Effector CD4-positive, alpha-beta T cell (primary cell): Measurements from ENCODE around the gene ZC3H11A.
"Not testable (repeated sequence)": the region's sequence is repeated elsewhere in the genome, so short reads cannot be mapped to it uniquely, and the experiment has no call there.

Experiments
- DNase-seq: peaks from one replicate; pipeline ENCODE4 v3.0.0-alpha.2; 2020

The ZC3H11A gene

GRCh38 chr1:203789966-203790365, 5.5 kb upstream of the ZC3H11A start:
- DNase-seq, result no peak

GRCh38 chr1:203791498-203791897, 3.9 kb upstream of the ZC3H11A start:
- DNase-seq, result no peak

- DNase-seq, result no peak
These were observed 2.9 kb upstream of the ZC3H11A start for GRCh38 chr1:203792486-203792885.

GRCh38 chr1:203793561-203793960, 1.9 kb upstream of the ZC3H11A start:
- DNase-seq, result not testable (repeated sequence)

- no peak for DNase-seq
These were observed 521 bp upstream of the ZC3H11A start for GRCh38 chr1:203794764-203795440.

- DNase-seq, result no peak
These were observed 798 bp downstream of the ZC3H11A start for GRCh38 chr1:203796236-203796605.

- DNase-seq, result no peak
These were observed 1.8 kb downstream of the ZC3H11A start for GRCh38 chr1:203797216-203797615.

- no peak for DNase-seq
These were observed 2.7 kb downstream of the ZC3H11A start for GRCh38 chr1:203797948-203798655.

GRCh38 chr1:203799157-203799556, 3.7 kb downstream of the ZC3H11A start:
- no peak for DNase-seq

GRCh38 chr1:203799971-203800370, 4.5 kb downstream of the ZC3H11A start:
- DNase-seq, result no peak

GRCh38 chr1:203805689-203806088, 10.3 kb downstream of the ZC3H11A start:
- no peak for DNase-seq

GRCh38 chr1:203807196-203807595, 11.8 kb downstream of the ZC3H11A start:
- no peak for DNase-seq

GRCh38 chr1:203813581-203814341, 18.3 kb downstream of the ZC3H11A start:
- DNase-seq, result no peak

GRCh38 chr1:203818399-203818798, 23.0 kb downstream of the ZC3H11A start:
- DNase-seq, result no peak

GRCh38 chr1:203823306-203823705, 27.9 kb downstream of the ZC3H11A start:
- no peak for DNase-seq

- DNase-seq, result no peak
These were observed 30.8 kb downstream of the ZC3H11A start for GRCh38 chr1:203826175-203826574.

- no peak for DNase-seq
These were observed 32.6 kb downstream of the ZC3H11A start for GRCh38 chr1:203828002-203828401.

- no peak for DNase-seq
These were observed 33.1 kb downstream of the ZC3H11A start for GRCh38 chr1:203828503-203828902.

GRCh38 chr1:203829247-203829646, 33.8 kb downstream of the ZC3H11A start:
- DNase-seq, result not testable (repeated sequence)

GRCh38 chr1:203835476-203835875, 40.1 kb downstream of the ZC3H11A start:
- DNase-seq, result no peak

- no peak for DNase-seq
These were observed 43.7 kb downstream of the ZC3H11A start for GRCh38 chr1:203839081-203839480.

GRCh38 chr1:203840208-203840808, 44.9 kb downstream of the ZC3H11A start:
- no peak for DNase-seq

- no peak for DNase-seq
These were observed 47.1 kb downstream of the ZC3H11A start for GRCh38 chr1:203842559-203842876.

GRCh38 chr1:203843435-203843834, 48.0 kb downstream of the ZC3H11A start:
- no peak for DNase-seq
